H1 (cell line): ENCODE results near the gene MXI1. TPM values are rescaled to one million over a fixed set of nuclear protein-coding genes. Genes with fewer than 3 reads are reported as not detected.

Source experiments
- ASH2L ChIP-seq: fragments of 200-600, 300-600 bp; sonication (generic); IDR thresholded peaks from one replicate; pipeline ENCODE4 v1.7.1; 2017; ENCODE audit warnings: low read length
- ATF2 ChIP-seq: IDR thresholded peaks from 2 replicates; pipeline ENCODE4 v1.6.1; 2012; ENCODE audit warnings: low read length, inconsistent platforms
- BRCA1 ChIP-seq: IDR thresholded peaks from 2 replicates; pipeline ENCODE4 v1.6.1; 2012; ENCODE audit warnings: low read depth, low read length, improper control_type of control experiment
- CEBPB ChIP-seq: IDR thresholded peaks from 2 replicates; pipeline ENCODE4 v1.6.1; 2012; ENCODE audit warnings: low read depth, low read length
- CHD2 ChIP-seq: IDR thresholded peaks from 2 replicates; pipeline ENCODE4 v1.6.1; 2012; ENCODE audit warnings: low read length, improper control_type of control experiment
- CTCF ChIP-seq, 3 experiments: IDR thresholded peaks; 1 replicate in 2 of 3; 2 replicates in 1 of 3; pipeline versions ENCODE4 v1.5.1 to v1.6.1; 2011; ENCODE audit warnings: low read length in 3 of 3, mild to moderate bottlenecking in 3 of 3, inconsistent platforms in 2 of 3, low read depth in 1 of 3, moderate library complexity in 1 of 3; ENCODE audit not compliant: insufficient read depth in 1 of 3; ENCODE audit errors: control extremely low read depth in 1 of 3
- GABPA ChIP-seq: IDR thresholded peaks from 2 replicates; pipeline ENCODE4 v1.6.1; 2011; ENCODE audit warnings: mild to moderate bottlenecking, low read length, moderate library complexity, borderline replicate concordance; ENCODE audit not compliant: insufficient read depth
- GTF2F1 ChIP-seq: IDR thresholded peaks from 2 replicates; pipeline ENCODE4 v1.6.1; 2012; ENCODE audit warnings: low read depth, low read length, improper control_type of control experiment, borderline replicate concordance
- KDM1A ChIP-seq: fragments of 200-600, 300-600 bp; sonication (generic); IDR thresholded peaks from 2 replicates; pipeline ENCODE4 v1.7.1; 2016; ENCODE audit warnings: mild to moderate bottlenecking, low read length, borderline replicate concordance
- KDM4A ChIP-seq: IDR thresholded peaks from one replicate; pipeline ENCODE4 v1.7.1; 2012; ENCODE audit warnings: low read depth, mild to moderate bottlenecking, moderate library complexity, low read length, inconsistent platforms; ENCODE audit not compliant: severe bottlenecking
- MAFK ChIP-seq: IDR thresholded peaks from 2 replicates; pipeline ENCODE4 v1.6.1; 2012; ENCODE audit warnings: low read depth, mild to moderate bottlenecking, improper control_type of control experiment, low read length
- MAX ChIP-seq: IDR thresholded peaks from 2 replicates; pipeline ENCODE4 v1.6.1; 2012; ENCODE audit warnings: inconsistent platforms
- NANOG ChIP-seq: IDR thresholded peaks from 2 replicates; pipeline ENCODE4 v1.6.1; 2011; ENCODE audit warnings: low read length, low read depth, mild to moderate bottlenecking, inconsistent platforms; ENCODE audit not compliant: insufficient read depth, poor library complexity, severe bottlenecking
- PHF8 ChIP-seq: fragments of 200-600 bp; sonication (generic); conservative IDR thresholded peaks from 2 replicates; pipeline ENCODE4 v1.7.1; 2012; ENCODE audit warnings: low read depth, mild to moderate bottlenecking, inconsistent platforms, low read length, moderate library complexity
- RBBP5 ChIP-seq: IDR thresholded peaks from 2 replicates; pipeline ENCODE4 v1.7.1; 2012; ENCODE audit warnings: low read depth, mild to moderate bottlenecking, inconsistent platforms, low read length, moderate library complexity, borderline replicate concordance
- RFX5 ChIP-seq: IDR thresholded peaks from 2 replicates; pipeline ENCODE4 v1.6.1; 2011; ENCODE audit warnings: low read depth, low read length, improper control_type of control experiment, borderline replicate concordance
- TAF1 ChIP-seq: IDR thresholded peaks from 2 replicates; pipeline ENCODE4 v1.6.1; 2011; ENCODE audit warnings: mild to moderate bottlenecking, low read depth, low read length
- TBP ChIP-seq: IDR thresholded peaks from 2 replicates; pipeline ENCODE4 v1.6.1; 2011; ENCODE audit warnings: low read depth, low read length, improper control_type of control experiment
- polyA plus RNA-seq, 7 experiments: library from polyadenylated mRNA; depleted of rRNA in 3 of 7; stranded (reverse) in 5 of 7; unstranded in 2 of 7; fragments of >200 nt in 5 of 7; fragments of 200-250 nt in 2 of 7; gene quantifications; 1 replicate in 5 of 7; 2 replicates in 1 of 7; 4 replicates in 1 of 7; pipeline versions ENCODE4 v1.2.1 to v1.2.3, GENCODE V29; 2011 to 2013; ENCODE audit warnings: missing spikeins in 2 of 7, mixed read lengths in 2 of 7
- total RNA-seq: library from RNA; stranded (reverse); fragmentation: NEBNext Ultra II Directional; extraction: Animal tissue kit (Norgen Biotek cat#: 25700); gene quantifications from 2 replicates; pipeline ENCODE4 v1.2.1, GENCODE V29; 2021

Gene MXI1
- total and polyA plus RNA-seq, 2 of the 8 experiments (the other 6 are each of a cell fraction or from before 2014, with no cell fraction given): 5.7 to 8.8 TPM

- TF ChIP-seq CTCF (IDR thresholded peaks at IDR 0.05; ENCODE audit: control extremely low read depth in 1 of 3, insufficient read depth in 1 of 3, low read depth in 1 of 3, low read length in 3 of 3) (peak; percentile 67 to 79 (median 70)), PHF8 (peak; percentile 62; the same call in 1 of the 2 replicates), GABPA (no peak), CHD2 (peak; percentile 67; the same call in 1 of the 2 replicates), TAF1 (peak; percentile 56), TBP (0 out of 2 replicates have a peak, but pooled peaks have one; percentile 20), RBBP5 (peak; percentile 76; the same call in 1 of the 2 replicates), RFX5 (peak; percentile 51; the same call in 1 of the 2 replicates), ASH2L (peak; percentile 52), GTF2F1 (no peak), KDM1A (no peak), MAX (no peak; the same call in 1 of the 2 replicates), KDM4A (peak; percentile 40), ATF2 (no peak), CEBPB (no peak), MAFK (no peak), BRCA1 (no peak), NANOG (peak; percentile 20)
Measured at GRCh38 chr10:110225756-110226542, 18.5 kb downstream of the MXI1 start (continued).
